ENCODE results near the gene C14orf119. TPM values are rescaled to one million over a fixed set of nuclear protein-coding genes. Genes with fewer than 3 reads are reported as not detected.

The C14orf119 gene
- total and polyA plus RNA-seq, 9 of the 15 experiments (the other 6 are each of a cell fraction or from before 2014, with no cell fraction given) = 36.7 to 251 (median 51.8) TPM

DNA sequence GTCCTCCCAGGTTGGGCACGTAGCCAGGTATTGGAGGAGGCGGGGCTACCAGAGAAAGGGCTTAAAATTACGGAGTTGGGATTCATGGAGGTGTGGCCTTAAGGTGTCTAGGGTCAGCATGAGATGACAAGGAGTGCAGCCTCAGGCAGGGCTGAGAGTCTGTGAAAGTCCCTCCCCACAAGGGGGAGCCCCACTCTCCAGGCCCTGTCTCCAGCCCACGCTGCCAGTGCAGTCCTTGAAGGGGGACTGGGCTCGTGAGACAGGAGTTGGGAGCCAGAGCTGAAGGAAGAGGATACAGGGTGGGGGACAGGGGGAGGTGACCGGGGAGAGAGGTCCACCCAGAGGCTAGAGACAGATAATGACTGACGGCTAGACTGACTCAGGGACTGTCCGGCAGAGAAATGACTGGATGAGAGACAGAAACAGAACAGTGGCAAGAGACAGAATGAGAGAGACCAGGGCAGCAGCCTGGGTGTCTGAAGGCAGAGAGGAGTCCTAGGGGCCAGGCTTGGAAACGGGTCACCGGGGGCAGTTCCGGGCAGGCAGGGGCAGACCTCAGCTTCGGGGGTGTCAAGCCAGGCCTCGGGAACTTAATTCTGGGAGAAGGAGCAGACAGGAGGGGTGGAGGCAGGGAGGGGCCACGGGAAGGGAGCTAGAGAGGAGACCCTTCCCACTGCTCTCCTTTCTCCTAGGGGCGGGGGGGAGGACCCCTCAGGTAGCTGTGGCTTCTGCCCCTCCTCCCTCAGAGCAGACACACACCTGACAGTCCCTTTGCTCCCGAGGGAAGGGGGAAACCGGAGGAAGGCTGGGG lies 39.0 kb upstream of the C14orf119 start (continued):
- TF ChIP-seq, protein P1, sequence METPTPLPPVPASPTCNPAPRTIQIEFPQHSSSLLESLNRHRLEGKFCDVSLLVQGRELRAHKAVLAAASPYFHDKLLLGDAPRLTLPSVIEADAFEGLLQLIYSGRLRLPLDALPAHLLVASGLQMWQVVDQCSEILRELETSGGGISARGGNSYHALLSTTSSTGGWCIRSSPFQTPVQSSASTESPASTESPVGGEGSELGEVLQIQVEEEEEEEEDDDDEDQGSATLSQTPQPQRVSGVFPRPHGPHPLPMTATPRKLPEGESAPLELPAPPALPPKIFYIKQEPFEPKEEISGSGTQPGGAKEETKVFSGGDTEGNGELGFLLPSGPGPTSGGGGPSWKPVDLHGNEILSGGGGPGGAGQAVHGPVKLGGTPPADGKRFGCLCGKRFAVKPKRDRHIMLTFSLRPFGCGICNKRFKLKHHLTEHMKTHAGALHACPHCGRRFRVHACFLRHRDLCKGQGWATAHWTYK (CRISPR knock-in tag; IDR thresholded peaks at IDR 0.05) = no peak
- TF ChIP-seq ZNF551 (CRISPR knock-in tag; IDR thresholded peaks at IDR 0.05) (no peak), GATAD2B (IDR thresholded peaks at IDR 0.05; ENCODE audit: borderline replicate concordance) (no peak), SREBF1 (IDR thresholded peaks at IDR 0.05; ENCODE audit: borderline replicate concordance, low read depth, low read length) (no peak), CBX3 (IDR thresholded peaks at IDR 0.05; ENCODE audit: borderline replicate concordance in 1 of 2, low read length in 2 of 2) (peak in 1 of 2 experiments; percentile 25; a peak in 1 of 3 replicates), SMARCA5 (IDR thresholded peaks at IDR 0.05) (0 out of 2 replicates have a peak, but pooled peaks have one; percentile 54), XRCC4 (IDR thresholded peaks at IDR 0.05; ENCODE audit: extremely low read depth, insufficient read depth, insufficient read length) (no peak), GATA2 (CRISPR knock-in tag; IDR thresholded peaks at IDR 0.05) (no peak), HNRNPH1 (optimal IDR thresholded peaks at IDR 0.05; ENCODE audit: low read depth, low read length) (no peak), ZNF311 (CRISPR knock-in tag; IDR thresholded peaks at IDR 0.05) (no peak), RNF2 (IDR thresholded peaks at IDR 0.05) (no peak), MAFK (IDR thresholded peaks at IDR 0.05; ENCODE audit: low read length) (no peak), L3MBTL2 (IDR thresholded peaks at IDR 0.05) (peak; percentile 80), JUNB (CRISPR knock-in tag; conservative IDR thresholded peaks at IDR 0.05) (no peak), RHOXF2B (CRISPR knock-in tag; conservative IDR thresholded peaks at IDR 0.05) (no peak), NFXL1 (CRISPR knock-in tag; IDR thresholded peaks at IDR 0.05) (no peak)
- TF ChIP-seq, protein P2, sequence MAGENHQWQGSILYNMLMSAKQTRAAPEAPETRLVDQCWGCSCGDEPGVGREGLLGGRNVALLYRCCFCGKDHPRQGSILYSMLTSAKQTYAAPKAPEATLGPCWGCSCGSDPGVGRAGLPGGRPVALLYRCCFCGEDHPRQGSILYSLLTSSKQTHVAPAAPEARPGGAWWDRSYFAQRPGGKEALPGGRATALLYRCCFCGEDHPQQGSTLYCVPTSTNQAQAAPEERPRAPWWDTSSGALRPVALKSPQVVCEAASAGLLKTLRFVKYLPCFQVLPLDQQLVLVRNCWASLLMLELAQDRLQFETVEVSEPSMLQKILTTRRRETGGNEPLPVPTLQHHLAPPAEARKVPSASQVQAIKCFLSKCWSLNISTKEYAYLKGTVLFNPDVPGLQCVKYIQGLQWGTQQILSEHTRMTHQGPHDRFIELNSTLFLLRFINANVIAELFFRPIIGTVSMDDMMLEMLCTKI (IDR thresholded peaks at IDR 0.05; ENCODE audit: partially characterized antibody) = no peak
- TF ChIP-seq, protein P3, sequence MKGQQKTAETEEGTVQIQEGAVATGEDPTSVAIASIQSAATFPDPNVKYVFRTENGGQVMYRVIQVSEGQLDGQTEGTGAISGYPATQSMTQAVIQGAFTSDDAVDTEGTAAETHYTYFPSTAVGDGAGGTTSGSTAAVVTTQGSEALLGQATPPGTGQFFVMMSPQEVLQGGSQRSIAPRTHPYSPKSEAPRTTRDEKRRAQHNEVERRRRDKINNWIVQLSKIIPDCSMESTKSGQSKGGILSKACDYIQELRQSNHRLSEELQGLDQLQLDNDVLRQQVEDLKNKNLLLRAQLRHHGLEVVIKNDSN (CRISPR knock-in tag; IDR thresholded peaks at IDR 0.05) = no peak
- TF ChIP-seq, protein P4, sequence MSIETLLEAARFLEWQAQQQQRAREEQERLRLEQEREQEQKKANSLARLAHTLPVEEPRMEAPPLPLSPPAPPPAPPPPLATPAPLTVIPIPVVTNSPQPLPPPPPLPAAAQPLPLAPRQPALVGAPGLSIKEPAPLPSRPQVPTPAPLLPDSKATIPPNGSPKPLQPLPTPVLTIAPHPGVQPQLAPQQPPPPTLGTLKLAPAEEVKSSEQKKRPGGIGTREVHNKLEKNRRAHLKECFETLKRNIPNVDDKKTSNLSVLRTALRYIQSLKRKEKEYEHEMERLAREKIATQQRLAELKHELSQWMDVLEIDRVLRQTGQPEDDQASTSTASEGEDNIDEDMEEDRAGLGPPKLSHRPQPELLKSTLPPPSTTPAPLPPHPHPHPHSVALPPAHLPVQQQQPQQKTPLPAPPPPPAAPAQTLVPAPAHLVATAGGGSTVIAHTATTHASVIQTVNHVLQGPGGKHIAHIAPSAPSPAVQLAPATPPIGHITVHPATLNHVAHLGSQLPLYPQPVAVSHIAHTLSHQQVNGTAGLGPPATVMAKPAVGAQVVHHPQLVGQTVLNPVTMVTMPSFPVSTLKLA (conservative IDR thresholded peaks at IDR 0.05) = peak; percentile 36 to 68; a peak in 3 of 4 replicates
- TF ChIP-seq, protein P5, sequence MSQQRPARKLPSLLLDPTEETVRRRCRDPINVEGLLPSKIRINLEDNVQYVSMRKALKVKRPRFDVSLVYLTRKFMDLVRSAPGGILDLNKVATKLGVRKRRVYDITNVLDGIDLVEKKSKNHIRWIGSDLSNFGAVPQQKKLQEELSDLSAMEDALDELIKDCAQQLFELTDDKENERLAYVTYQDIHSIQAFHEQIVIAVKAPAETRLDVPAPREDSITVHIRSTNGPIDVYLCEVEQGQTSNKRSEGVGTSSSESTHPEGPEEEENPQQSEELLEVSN (IDR thresholded peaks at IDR 0.05; ENCODE audit: borderline replicate concordance in 1 of 2, extremely low read depth in 1 of 2, insufficient read depth in 1 of 2, insufficient read length in 1 of 2, low read depth in 1 of 2, low read length in 1 of 2, poor library complexity in 1 of 2, severe bottlenecking in 1 of 2) = peak; percentile 16 to 55
- TF ChIP-seq, protein P6, sequence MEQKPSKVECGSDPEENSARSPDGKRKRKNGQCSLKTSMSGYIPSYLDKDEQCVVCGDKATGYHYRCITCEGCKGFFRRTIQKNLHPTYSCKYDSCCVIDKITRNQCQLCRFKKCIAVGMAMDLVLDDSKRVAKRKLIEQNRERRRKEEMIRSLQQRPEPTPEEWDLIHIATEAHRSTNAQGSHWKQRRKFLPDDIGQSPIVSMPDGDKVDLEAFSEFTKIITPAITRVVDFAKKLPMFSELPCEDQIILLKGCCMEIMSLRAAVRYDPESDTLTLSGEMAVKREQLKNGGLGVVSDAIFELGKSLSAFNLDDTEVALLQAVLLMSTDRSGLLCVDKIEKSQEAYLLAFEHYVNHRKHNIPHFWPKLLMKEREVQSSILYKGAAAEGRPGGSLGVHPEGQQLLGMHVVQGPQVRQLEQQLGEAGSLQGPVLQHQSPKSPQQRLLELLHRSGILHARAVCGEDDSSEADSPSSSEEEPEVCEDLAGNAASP (IDR thresholded peaks at IDR 0.05) = no peak

Data from K562 (cell line).